Thoracic aorta (tissue), 2 donors: ENCODE results near the gene INTS2. TPM values are rescaled to one million over a fixed set of nuclear protein-coding genes. Genes with fewer than 3 reads are reported as not detected.

Source experiments
- ATAC-seq: fragments of 150-250 bp; one replicate; pipeline ENCODE4 v1.8.0; 2017; ENCODE audit warnings: low read depth; ENCODE audit not compliant: insufficient number of reproducible peaks, low FRiP score
- DNase-seq: peaks from one replicate; pipeline ENCODE4 v3.0.0-alpha.2; 2020; ENCODE audit warnings: low spot score
- H3K27ac ChIP-seq, 2 donors: fragments of 200-600 bp; sonication (generic); 1 replicate in 1 of 2; 2 replicates in 1 of 2; pipeline ENCODE4 v1.5.1; 2016; ENCODE audit warnings: mild to moderate bottlenecking in 2 of 2, moderate library complexity in 2 of 2
- H3K27me3 ChIP-seq: fragments of 200-600 bp; sonication (generic); replicated peaks from 2 replicates; pipeline ENCODE4 v1.6.0; 2016; ENCODE audit warnings: mild to moderate bottlenecking; ENCODE audit not compliant: insufficient read depth
- H3K36me3 ChIP-seq: fragments of 200-600 bp; sonication (generic); one replicate; pipeline ENCODE4 v1.5.1; 2016
- H3K4me1 ChIP-seq, 2 donors: fragments of 200-600 bp; sonication (generic); 1 replicate in 1 of 2; 2 replicates in 1 of 2; pipeline versions ENCODE4 v1.5.1 to v1.6.0; 2016; ENCODE audit warnings: low read depth in 2 of 2, mild to moderate bottlenecking in 1 of 2; ENCODE audit not compliant: control insufficient read depth in 1 of 2
- H3K4me3 ChIP-seq: fragments of 200-600 bp; sonication (generic); 2 replicates; pipeline ENCODE4 v1.5.1; 2016; ENCODE audit warnings: mild to moderate bottlenecking
- H3K9me3 ChIP-seq: fragments of 200-600 bp; sonication (generic); 2 replicates; pipeline ENCODE4 v1.5.1; 2016
- CTCF ChIP-seq: fragments of 200-600 bp; sonication (generic); IDR thresholded peaks from one replicate; pipeline ENCODE4 v1.5.1; 2019; ENCODE audit warnings: antibody characterized with exemption
- total RNA-seq, 2 donors: library from RNA; depleted of rRNA; stranded (reverse); fragments of >200 nt; gene quantifications; one replicate each; pipeline versions ENCODE4 v1.1.0 to v1.2.3, GENCODE V29; 2016

INTS2 gene
- total RNA-seq, 2 donors from 2014 or later, result 13.8 to 19.8 TPM

GRCh38 chr17:61817452-61817851 is 110.3 kb downstream of the INTS2 start:
- Histone ChIP-seq H3K27me3 (no peaks in the 10 kb centered on the region), H3K4me1 (no peaks in the 10 kb centered on the region), H3K36me3 (no peaks in the 10 kb centered on the region), H3K27ac (no peak overlapping the region), H3K4me3 (no peak overlapping the region), H3K9me3 (no peaks in the 10 kb centered on the region)
- ATAC-seq (no peak), DNase-seq (no peak)
- TF ChIP-seq CTCF, result no peak

DNA sequence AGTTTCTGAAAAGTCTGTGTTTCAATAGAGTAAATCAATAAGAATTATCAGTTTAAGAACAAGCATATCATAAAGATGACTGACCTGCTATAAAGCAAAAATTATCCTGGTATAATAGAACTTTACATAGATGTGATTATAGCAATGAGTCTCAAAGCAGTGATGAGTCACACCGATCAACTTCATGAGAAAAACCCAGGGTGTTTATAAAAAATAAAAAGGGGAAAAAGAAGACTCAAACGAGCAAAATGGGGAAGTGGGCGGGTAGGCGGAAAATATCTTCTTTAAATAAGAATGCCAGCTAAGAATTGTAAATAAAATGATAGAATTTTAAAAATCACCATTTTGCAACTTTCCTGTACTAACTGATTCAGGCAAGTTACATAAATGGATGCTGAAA is 111.2 kb downstream of the INTS2 start:
- no peak overlapping the region for H3K4me3 ChIP-seq
- no peaks in the 10 kb centered on the region for H3K36me3 ChIP-seq
- DNase-seq (no peak), ATAC-seq (no peak)
- H3K27me3 ChIP-seq, result no peaks in the 10 kb centered on the region
- H3K9me3 ChIP-seq, result no peaks in the 10 kb centered on the region
- no peak overlapping the region for H3K27ac ChIP-seq
- TF ChIP-seq CTCF, result no peak
- no peaks in the 10 kb centered on the region for H3K4me1 ChIP-seq

DNA sequence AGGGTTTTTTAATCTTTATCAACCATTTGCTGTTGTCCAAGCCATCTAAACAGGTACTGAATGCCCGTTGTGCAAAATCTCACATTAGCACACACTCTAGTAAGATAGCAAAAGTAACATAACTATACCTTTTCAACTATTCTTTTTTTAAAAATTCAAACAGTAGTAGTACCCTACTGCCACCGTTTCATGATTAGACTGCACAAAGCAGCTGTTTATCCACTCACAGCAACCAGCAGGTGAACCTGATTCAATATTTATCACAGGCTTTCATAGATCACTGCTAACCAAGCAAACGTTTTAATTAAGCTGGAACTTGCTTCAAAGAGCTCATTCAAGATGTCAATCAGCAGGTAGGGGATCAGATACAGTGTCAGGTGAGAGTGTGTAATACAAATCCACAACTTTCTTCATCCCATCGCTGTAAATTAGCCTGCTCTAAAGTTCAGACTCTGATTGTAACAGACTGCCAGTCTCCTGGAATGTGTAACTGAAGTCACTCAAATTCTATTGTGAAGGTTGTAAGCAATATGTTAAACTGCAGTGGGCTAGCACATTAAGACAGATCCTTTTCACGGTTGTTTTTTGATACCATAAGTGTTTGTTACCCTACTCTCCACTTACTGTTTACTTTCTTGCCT is 111.8 kb downstream of the INTS2 start:
- DNase-seq (no peak), ATAC-seq (no peak)
- TF ChIP-seq CTCF, result no peak
- no peak overlapping the region for H3K27ac ChIP-seq
- no peaks in the 10 kb centered on the region for H3K36me3 ChIP-seq
- no peaks in the 10 kb centered on the region for H3K4me1 ChIP-seq
- no peak overlapping the region for H3K4me3 ChIP-seq
- H3K27me3 ChIP-seq, result no peaks in the 10 kb centered on the region
- no peaks in the 10 kb centered on the region for H3K9me3 ChIP-seq

Other genes starting within 250 kb of the INTS2 start
- under 1 TPM; 0.14 TPM for gene BRIP1, start 64.5 kb downstream of the INTS2 start, total RNA-seq
- gene MED13, start 137.3 kb upstream of the INTS2 start, total RNA-seq, result 10 to 100 TPM; 87.6 to 92.2 TPM